Activated CD4-positive, alpha-beta T cell treated with anti-CD3 and anti-CD28 coated beads for 48 hours (primary cell): ENCODE results near the gene RSPH3.
"Not testable (repeated sequence)": the region's sequence is repeated elsewhere in the genome, so short reads cannot be mapped to it uniquely, and the experiment has no call there.

ENCODE experiments used
- DNase-seq: peaks from one replicate; pipeline ENCODE4 v3.0.0-alpha.2; 2020

Gene RSPH3

GRCh38 chr6:159020011-159020410 is 20.0 kb upstream of the RSPH3 start:
- DNase-seq: no peak

GRCh38 chr6:159017757-159018559 is 18.0 kb upstream of the RSPH3 start:
- DNase-seq: no peak

DNA sequence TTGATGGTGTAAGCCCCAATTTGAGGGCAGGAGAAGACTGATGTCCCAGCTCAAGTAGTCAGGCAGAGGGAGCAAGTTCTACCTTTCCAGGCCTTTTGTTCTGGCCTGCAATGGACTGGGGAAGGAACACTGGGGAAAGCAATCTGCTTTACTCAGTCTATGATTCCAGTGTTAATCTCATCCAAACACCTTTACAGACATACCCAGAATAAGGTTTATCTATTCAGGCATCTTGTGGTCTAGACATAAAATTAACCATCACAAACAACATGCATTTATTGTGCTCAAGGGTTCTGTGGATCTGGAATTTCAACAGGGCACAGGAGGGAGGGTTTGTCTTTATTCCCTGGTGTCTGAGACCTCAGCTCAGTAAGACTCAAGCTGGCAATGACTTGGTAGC is 14.4 kb upstream of the RSPH3 start:
- DNase-seq: no peak

GRCh38 chr6:159013229-159013628 is 13.2 kb upstream of the RSPH3 start:
- no peak for DNase-seq

- DNase-seq: no peak
Observed at GRCh38 chr6:159012201-159012600, 12.2 kb upstream of the RSPH3 start.

GRCh38 chr6:159010037-159010612 is 10.1 kb upstream of the RSPH3 start:
- not testable (repeated sequence) for DNase-seq

- DNase-seq: no peak
Observed at GRCh38 chr6:159008656-159009288, 8.8 kb upstream of the RSPH3 start.

- no peak for DNase-seq
Observed at GRCh38 chr6:159007510-159007909, 7.5 kb upstream of the RSPH3 start.

DNA sequence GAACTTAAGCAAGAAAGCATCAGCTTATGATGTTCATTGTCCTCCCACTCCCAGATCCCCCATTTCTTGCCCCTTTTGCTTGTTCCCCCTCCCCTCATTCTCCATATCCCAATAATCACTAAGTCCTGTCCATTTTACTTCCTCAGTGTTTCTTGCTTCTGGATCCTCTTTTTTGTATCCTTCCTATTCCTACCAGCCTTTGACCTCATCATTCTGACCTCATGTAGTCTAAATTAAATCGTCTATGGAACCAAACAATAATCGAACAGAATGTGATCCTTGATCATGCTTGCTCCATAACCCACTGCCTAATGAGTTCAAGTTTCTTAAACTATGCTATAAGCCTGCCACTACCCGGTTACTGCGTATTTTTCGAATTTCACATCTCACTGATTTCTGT is 5.4 kb upstream of the RSPH3 start:
- no peak for DNase-seq

DNA sequence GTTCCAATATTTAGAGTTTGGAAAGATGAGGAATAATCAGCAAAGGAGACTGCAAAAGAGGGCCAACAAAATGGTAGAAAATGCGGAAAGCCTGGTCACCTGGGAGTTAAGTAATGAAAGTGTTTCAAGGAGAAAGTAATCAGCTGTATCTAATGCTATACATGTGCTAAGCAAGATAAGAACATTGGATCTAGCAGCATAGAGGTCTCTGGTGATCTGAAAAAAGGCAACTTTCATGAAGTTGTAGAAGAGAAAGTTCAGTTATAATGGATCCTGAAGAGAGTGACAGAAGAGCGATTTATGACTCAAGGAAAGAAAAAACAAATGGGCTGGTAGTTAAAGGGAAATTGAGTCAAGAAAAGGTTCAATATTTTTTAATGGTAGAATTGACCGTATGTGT is 4.6 kb upstream of the RSPH3 start:
- DNase-seq: no peak

GRCh38 chr6:159002432-159003155 is 2.6 kb upstream of the RSPH3 start:
- DNase-seq: no peak

DNA sequence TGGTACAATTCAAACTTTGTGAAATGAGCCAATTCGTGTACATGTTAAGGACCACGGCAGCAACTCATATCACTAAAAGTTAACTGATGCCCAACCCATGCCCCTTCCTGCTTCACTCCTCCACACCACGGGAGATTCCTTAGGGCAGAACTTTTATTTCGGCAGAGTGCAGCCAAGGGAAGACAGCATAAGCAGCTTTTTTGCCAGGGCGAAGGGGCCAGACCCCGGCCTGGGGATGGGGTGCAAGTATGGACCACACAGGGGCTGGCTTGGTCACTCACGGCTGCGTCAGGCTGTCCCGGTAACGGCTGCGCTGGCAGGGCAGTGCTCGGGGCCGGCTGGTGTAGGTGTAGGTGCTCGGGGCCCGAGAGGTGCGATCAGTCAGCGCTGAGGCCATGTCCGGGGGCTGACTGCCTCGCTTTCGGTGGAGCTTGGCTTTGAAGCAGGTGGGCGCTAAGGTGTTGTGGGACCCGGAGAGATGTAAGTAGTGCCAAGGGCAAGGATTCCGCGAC is 792 bp downstream of the RSPH3 start:
- no peak for DNase-seq

DNA sequence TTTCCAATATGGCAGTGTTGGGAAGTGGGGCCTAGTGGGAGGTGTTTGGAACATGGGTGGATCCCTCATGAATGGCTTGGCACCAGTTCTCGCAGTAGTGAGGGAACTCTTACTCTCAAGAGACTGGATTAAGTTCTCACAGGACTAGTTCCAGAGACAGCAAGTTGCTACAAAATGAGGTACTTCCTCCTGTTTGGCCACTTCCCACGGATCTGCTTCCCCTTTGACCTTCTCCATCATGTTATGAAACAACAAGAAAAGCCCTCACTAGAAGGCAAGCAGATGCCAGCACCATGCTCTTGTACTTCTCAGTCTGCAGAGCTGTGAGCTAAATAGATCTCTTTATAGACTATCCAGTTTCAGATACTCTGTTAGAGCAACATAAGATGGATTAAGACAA is 3.1 kb downstream of the RSPH3 start:
- DNase-seq: no peak

DNA sequence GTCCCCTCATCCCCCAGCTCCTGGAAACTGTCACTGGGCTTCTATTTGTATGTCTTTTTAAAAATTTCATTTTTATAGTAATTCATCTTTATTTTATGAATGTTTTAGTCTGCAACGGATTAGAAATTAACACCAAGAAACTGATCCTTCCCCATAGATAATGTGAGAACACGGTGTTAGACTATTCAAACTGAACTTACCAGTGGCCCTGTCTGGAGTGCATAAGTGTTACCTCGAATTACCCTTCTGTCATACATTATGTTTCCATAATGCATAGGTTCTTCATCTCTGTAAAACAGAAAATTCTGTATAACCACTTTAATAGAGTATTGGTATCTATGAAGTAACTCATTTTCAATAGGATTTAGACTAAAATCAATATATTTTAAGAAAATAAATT is 6.4 kb downstream of the RSPH3 start:
- DNase-seq: no peak

DNA sequence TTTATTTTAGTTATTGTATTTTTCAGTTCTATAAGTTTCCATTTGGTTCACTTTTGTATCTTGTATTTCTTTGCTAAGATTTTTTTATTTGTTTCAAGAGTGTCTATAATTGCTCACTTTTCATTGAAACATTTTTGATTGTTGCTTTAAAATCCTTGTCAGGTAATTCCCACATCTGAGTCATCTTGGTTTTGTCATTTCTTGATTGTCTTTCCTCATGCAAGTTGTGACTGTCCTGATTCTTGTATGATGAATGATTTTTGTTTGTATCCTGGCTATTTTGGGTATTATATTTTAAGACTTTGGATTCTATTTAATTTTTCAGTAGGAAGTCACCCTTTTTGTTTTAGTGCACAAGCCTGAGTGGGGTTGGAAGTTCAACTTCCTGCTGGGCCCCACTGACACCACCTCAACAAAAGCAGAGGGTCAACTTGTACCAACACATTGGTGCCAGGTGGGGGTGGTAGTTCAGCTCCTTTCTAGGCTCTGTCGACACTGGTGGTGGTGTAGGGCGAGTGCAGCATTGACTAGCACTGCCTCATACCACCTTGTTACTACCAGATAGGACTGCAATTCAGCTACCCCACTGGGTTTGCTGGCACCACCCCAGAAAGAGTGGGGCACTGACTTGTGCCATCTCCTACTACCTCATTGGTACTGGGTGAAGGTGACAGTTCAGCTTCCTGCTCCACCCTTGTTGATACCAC is 8.8 kb downstream of the RSPH3 start:
- DNase-seq: peak; percentile 62

- DNase-seq: not testable (repeated sequence)
Observed at GRCh38 chr6:158989711-158990110, 10.3 kb downstream of the RSPH3 start.

GRCh38 chr6:158988477-158988876 is 11.5 kb downstream of the RSPH3 start:
- no peak for DNase-seq

DNA sequence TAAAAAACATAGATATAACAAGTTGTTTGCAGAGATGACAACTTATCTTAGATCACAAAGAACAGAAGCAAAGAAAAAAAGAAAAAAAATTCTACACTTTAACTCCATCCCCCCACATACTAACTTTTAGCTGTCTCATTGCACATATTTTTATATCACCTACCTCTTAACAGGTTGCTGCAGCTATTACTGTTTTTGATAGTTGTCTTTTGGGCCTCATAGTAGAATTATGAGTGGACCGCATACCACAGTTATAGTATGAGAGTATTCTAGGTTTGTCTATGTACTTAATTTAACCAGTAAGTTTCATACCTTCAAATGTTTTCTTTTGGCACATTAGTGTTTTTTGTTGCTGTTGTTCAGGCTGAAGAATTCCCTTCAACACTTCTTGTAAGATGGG is 12.3 kb downstream of the RSPH3 start:
- no peak for DNase-seq

DNA sequence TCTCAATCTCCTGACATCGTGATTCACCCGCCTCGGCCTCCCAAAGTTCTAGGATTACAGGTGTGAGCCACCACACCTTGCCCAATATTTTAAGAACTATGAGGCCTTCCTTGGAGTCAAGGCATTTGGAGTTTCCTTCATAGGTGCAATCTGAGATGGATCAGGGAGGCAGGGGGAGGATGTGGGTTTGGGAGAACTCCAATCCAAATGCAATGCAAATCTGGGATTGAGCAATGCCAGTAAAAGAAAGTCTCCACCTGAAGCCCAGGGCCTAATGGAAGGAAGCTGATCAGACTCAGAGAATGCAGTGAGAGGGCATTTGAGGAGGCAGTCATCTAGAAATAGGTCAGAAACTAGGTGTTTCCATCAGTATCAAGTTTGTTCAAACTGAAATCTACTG is 21.2 kb downstream of the RSPH3 start:
- DNase-seq: no peak

DNA sequence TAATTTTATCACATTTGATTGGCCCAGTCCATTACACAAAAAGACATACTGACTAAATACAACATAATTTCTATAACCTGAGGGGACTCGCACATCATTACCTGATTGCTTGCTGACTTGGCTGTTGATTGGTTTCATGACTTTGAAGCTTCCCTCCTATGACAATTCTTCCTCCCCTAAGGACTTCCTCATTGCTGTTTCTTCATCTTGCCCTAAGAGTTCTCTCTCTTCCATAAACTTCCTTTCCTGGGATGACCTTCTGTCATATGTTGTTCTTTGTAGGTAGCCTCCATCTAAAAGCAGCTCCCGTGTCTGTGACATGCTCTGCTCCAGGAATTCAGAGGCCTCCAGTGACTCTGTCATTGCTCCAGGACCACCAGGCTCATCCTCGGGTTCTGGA is 22.6 kb downstream of the RSPH3 start:
- no peak for DNase-seq

GRCh38 chr6:158972241-158973233 is 27.5 kb downstream of the RSPH3 start:
- DNase-seq: no peak
